ENCODE data around the gene GALNT9.

GALNT9 gene

DNA sequence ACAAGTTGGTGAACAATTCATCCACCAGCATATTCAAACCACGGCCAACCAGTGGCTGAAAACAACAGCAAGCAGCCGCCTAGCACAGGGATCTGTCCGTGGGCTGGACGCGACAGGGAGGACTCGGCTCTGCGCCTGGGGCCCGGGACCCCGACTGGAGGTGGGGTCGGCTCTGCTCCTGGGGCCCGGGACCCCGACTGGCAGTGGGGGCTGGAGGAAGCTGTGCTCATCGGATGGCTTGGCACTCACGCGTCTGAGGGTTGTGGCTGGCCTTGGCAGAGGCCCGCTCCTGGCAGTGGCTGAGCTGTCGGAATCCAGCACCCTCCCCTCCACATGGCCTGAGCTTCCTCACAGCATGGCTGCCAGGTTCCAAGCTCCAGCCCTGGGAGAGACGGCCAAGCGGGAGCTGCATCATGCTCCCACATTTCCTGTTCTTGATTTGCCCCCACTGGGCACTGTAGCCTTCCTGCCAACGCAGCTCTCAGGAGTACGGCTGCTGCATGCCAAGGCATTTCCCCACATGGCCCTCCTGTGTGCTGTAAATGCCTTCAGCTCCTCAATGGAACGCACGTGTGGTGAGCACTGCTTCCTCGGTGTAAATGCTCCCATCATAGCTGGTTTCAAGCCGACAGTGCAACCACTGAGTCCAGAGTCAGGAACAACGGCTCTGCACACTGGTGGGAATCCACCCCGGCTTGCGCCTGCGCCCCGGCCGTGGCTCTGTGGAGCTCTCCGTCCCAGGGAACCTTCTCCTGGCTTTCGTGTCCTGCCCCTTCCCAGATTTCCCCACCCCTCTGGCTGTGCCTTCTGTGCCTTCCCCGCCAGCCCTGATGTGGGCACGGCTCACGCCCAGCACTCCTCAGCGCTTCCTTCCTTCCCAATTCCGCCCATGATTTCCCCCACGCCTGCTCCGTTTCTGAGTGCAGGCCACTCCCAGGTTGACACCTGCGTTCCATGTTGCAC, 7.3 kb upstream of the GALNT9 start:
- TF ChIP-seq, protein P1, sequence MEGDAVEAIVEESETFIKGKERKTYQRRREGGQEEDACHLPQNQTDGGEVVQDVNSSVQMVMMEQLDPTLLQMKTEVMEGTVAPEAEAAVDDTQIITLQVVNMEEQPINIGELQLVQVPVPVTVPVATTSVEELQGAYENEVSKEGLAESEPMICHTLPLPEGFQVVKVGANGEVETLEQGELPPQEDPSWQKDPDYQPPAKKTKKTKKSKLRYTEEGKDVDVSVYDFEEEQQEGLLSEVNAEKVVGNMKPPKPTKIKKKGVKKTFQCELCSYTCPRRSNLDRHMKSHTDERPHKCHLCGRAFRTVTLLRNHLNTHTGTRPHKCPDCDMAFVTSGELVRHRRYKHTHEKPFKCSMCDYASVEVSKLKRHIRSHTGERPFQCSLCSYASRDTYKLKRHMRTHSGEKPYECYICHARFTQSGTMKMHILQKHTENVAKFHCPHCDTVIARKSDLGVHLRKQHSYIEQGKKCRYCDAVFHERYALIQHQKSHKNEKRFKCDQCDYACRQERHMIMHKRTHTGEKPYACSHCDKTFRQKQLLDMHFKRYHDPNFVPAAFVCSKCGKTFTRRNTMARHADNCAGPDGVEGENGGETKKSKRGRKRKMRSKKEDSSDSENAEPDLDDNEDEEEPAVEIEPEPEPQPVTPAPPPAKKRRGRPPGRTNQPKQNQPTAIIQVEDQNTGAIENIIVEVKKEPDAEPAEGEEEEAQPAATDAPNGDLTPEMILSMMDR (IDR thresholded peaks at IDR 0.05; ENCODE audit: low read depth, low read length), result no peak

DNA sequence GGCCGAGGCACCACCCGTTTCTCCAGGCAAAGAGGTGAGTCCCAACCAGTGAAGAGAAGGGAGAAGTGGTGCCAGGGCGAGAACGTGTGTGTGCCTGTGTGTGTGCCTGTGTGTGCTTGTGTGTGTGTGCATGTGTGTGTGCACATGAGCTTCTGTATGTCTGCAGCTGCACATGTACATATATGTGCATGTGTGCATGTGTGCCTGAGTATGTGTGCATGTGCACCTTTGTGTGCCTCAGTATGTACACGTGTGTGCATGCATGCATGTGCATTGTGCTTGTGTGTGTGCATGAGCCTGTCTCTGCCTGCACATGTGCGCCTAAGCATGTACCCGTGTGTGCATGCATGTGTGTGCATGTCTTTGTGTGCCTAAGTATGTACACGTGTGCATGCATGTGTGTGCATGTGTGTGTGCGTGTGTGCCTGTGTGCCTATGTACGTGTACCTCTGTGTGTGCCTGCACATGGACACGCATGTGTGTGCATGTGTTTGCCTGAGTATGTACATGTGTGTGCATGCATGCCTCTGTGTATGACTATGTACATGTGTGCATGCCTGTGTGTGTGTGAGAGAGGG, 5.9 kb upstream of the GALNT9 start:
- TF ChIP-seq, protein P1 (IDR thresholded peaks at IDR 0.05; ENCODE audit: low read depth, low read length), result no peak

More for the DNA sequence above, 7.3 kb upstream of the GALNT9 start:
- H3K4me3 ChIP-seq (ENCODE audit: low read depth, low read length), result no peak overlapping the region

DNA sequence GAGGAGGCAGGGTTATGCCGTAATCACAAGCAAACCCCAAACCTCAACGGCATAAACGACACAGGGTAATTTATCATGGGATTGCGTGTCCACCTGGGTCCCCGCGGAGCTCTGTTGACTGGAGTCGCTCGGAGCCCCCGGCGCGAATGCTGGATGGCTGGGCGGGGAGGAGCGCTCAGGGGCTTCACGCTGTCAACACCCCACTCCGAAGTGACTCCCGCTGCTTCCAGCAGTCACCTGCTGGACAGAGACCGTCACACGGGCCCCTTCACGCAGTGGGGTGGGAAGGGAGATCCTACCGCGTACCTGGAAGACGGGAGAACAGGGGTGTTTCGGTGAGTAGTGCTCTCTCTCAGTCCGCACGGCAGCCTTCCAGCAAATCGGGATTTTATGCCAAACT, 4.4 kb upstream of the GALNT9 start:
- TF ChIP-seq, protein P1 (IDR thresholded peaks at IDR 0.05; ENCODE audit: low read depth, low read length), result no peak
- H3K4me3 ChIP-seq (ENCODE audit: low read depth, low read length), result no peak overlapping the region

More for the DNA sequence above, 5.9 kb upstream of the GALNT9 start:
- H3K4me3 ChIP-seq (ENCODE audit: low read depth, low read length), result no peak overlapping the region

DNA sequence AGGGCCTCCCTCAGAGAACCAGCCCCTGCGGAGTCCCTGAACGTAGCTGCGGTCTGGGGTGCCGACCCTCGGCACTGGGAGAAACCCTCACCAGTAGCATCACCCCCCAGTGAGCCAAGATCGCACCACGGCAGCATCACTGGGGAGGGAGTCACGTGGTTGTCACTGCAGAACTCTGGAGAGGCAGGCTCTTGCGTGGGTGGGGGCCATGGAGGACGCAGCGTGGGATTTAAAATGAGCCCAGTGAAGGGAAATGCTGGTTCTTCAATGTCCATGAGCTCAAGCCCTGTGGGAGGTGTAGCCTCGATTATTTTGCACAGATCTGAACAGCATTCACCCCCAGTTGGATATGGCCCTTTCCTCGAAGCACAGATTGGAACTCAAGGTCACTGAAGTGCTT, 3.9 kb upstream of the GALNT9 start:
- no peak overlapping the region for H3K4me3 ChIP-seq (ENCODE audit: low read depth, low read length)
- TF ChIP-seq, protein P1 (IDR thresholded peaks at IDR 0.05; ENCODE audit: low read depth, low read length), result no peak

DNA sequence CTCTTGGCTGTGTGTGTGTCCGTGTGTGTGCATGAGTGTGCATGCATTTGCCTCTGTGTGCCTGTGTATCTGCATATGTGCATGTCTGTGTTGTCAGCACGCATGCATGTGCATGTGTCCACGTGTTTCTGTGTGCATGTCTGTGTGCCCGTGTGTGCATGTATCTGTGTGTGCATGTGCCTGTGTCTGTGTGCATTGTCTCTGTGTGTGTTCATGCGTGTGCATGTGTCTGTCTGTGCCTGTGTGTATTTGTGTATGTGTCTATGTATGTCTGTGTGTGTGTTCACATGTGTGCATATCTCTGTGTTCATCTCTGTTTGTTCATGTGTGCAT, 1.1 kb upstream of the GALNT9 start:
- H3K4me3 ChIP-seq (ENCODE audit: low read depth, low read length), result no peak overlapping the region
- TF ChIP-seq, protein P1 (IDR thresholded peaks at IDR 0.05; ENCODE audit: low read depth, low read length), result no peak

DNA sequence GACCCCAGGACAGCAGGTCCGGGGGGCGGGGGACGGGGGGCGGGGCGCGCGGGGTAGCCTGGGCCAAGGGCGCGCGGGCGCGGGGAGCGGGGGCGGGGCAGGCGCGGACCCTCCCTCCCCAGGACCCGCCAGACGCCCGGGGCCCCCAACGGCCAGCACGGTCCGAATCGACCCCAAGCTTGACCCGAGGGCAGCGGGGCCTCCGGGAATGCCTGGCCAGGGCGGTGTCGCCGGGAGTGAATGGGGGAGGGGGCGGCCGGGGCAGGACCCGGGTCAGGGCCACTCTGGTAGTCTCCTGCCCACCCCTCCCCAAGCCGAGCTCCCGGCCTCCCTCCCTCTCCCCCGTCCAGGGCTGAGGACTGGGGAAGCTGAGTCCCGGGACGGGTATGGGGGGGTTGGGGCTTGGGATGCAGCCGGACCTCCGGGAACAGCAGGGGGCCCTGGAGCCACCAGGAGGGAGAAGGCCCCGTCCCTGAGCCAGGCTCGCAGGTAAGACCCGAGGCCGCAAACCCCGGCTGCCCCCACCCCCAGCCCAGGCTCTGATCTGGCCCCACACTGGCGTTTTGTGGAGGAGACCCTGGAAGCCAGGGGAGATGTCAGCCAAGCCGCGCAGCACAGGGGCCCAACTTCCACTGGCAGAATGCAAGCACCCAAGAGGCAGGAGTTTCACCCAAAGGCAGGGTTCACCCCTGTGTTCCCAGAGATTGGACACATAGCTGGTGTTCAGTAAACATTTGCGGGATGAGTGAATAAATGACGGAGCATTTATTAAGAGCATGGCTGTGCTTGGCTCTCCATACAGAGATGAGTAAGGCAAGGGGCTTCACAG, 545 bp upstream of the GALNT9 start:
- TF ChIP-seq, protein P1 (IDR thresholded peaks at IDR 0.05; ENCODE audit: low read depth, low read length), result no peak
- no peak overlapping the region for H3K4me3 ChIP-seq (ENCODE audit: low read depth, low read length)
